ENCODE data around the gene COPA. TPM values are rescaled to one million over a fixed set of nuclear protein-coding genes. Genes with fewer than 3 reads are reported as not detected.
A peak's percentile ranks its signal among the peaks of the same experiment; 100 is the strongest.

COPA gene
- total RNA-seq, 1 donor from 2014 or later, result 250 TPM

GRCh38 chr1:160271025-160271424 is 72.0 kb downstream of the COPA start:
- no peak for DNase-seq (ENCODE audit: low read depth)

GRCh38 chr1:160267284-160267991 is 75.6 kb downstream of the COPA start:
- DNase-seq (ENCODE audit: low read depth), result no peak

GRCh38 chr1:160264795-160265307 is 78.2 kb downstream of the COPA start:
- DNase-seq (ENCODE audit: low read depth), result no peak

- DNase-seq (ENCODE audit: low read depth), result peak; percentile 94
Measured at GRCh38 chr1:160261893-160262794, 80.9 kb downstream of the COPA start, which contains the start of gene DCAF8. TSS of gene DCAF8 (minus strand) at chr1:160262549. CDS start at chr1:160244008, 18,541 bp downstream.

- DNase-seq (ENCODE audit: low read depth), result peak; percentile 89
Measured at GRCh38 chr1:160261556-160261892, 81.5 kb downstream of the COPA start.

- peak; percentile 97 for DNase-seq (ENCODE audit: low read depth)
Measured at GRCh38 chr1:160260406-160261382, 82.4 kb downstream of the COPA start.

GRCh38 chr1:160258177-160258798 is 84.8 kb downstream of the COPA start:
- DNase-seq (ENCODE audit: low read depth), result no peak

- DNase-seq (ENCODE audit: low read depth), result no peak
Measured at GRCh38 chr1:160257411-160258015, 85.5 kb downstream of the COPA start.

GRCh38 chr1:160256396-160257046 is 86.5 kb downstream of the COPA start:
- peak; percentile 59 for DNase-seq (ENCODE audit: low read depth)

GRCh38 chr1:160255781-160256300 is 87.2 kb downstream of the COPA start:
- no peak for DNase-seq (ENCODE audit: low read depth)

- peak; percentile 79 for DNase-seq (ENCODE audit: low read depth)
Measured at GRCh38 chr1:160251687-160252526, 91.1 kb downstream of the COPA start.

- DNase-seq (ENCODE audit: low read depth), result no peak
Measured at GRCh38 chr1:160251011-160251410, 92.0 kb downstream of the COPA start.

- peak; percentile 56 for DNase-seq (ENCODE audit: low read depth)
Measured at GRCh38 chr1:160247053-160247452, 96.0 kb downstream of the COPA start.

- no peak for DNase-seq (ENCODE audit: low read depth)
Measured at GRCh38 chr1:160245434-160245833, 97.6 kb downstream of the COPA start.

- no peak for DNase-seq (ENCODE audit: low read depth)
Measured at GRCh38 chr1:160244209-160244608, 98.8 kb downstream of the COPA start.

- DNase-seq (ENCODE audit: low read depth), result no peak
Measured at GRCh38 chr1:160243767-160244166, 99.3 kb downstream of the COPA start.

GRCh38 chr1:160239582-160240299 is 103.3 kb downstream of the COPA start:
- no peak for DNase-seq (ENCODE audit: low read depth)
